Measurements from ENCODE around the gene NUP210L.

Gene NUP210L

GRCh38 chr1:153963850-153964331 lies 191.0 kb downstream of the NUP210L start:
- DNase-seq (ENCODE audit: low spot score): no peak

DNA sequence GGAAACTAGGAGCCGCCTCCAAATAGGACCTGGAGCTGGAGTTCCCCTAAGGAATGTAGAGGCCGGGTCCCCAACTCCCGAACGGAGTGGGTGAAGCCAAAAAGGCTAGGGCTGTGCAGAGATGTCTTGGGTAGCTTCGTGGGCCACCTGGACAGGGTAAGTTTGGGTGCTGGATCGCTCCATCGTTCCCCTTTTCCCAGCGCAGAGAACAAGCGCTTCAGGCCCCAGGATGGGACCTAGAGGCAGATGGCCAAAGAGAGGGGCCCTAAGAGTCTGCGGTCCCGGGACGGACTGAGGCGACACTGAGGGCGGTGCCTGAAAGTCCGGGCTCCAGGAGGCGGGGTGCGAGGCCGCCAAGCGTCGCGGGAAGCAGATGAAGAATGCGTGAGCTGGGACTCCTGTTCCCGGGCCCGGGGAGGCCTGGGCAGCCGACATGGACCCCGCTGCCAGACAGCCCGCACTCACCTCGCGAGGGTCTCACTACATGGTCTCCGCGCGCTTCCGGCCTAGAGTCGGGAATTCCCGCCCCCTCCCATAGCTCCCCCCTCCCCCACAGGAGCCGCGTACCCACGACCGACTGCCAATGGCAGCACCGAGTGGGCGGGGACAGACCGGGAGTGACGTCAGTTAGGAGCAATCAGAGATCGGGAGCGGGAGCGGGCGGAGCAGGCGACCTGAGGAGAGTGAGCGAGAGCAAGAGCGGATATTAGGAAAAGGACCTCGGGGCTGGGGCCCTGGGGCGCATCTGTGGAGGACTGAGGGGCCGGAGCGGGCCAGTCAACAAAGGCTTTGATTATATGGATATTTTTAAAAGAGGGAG lies 191.6 kb downstream of the NUP210L start, which contains the start of gene SLC39A1:
Gene SLC39A1, minus strand, starts transcription at position 508 of the 820 bp plus-strand sequence. CDS start 822 bp downstream, outside the sequence.
- peak; percentile 95 for DNase-seq (ENCODE audit: low spot score)

GRCh38 chr1:153962088-153963029 lies 192.5 kb downstream of the NUP210L start:
- peak; percentile 52 for DNase-seq (ENCODE audit: low spot score)

- no peak for DNase-seq (ENCODE audit: low spot score)
Observed at GRCh38 chr1:153961421-153961820, 193.5 kb downstream of the NUP210L start.

GRCh38 chr1:153960206-153960605 lies 194.7 kb downstream of the NUP210L start:
- no peak for DNase-seq (ENCODE audit: low spot score)

- no peak for DNase-seq (ENCODE audit: low spot score)
Observed at GRCh38 chr1:153959454-153959853, 195.4 kb downstream of the NUP210L start.

GRCh38 chr1:153958961-153959260 lies 196.0 kb downstream of the NUP210L start:
- DNase-seq (ENCODE audit: low spot score): no peak

- DNase-seq (ENCODE audit: low spot score): peak; percentile 97
Observed at GRCh38 chr1:153958111-153958960, 196.5 kb downstream of the NUP210L start, which contains the start of gene CRTC2. Gene CRTC2 (minus strand): TSS chr1:153958612. CDS start chr1:153958497, 115 bp downstream.

GRCh38 chr1:153957744-153958110 lies 197.1 kb downstream of the NUP210L start:
- DNase-seq (ENCODE audit: low spot score): no peak

GRCh38 chr1:153956997-153957715 lies 197.7 kb downstream of the NUP210L start:
- no peak for DNase-seq (ENCODE audit: low spot score)

GRCh38 chr1:153954826-153955225 lies 200.0 kb downstream of the NUP210L start:
- DNase-seq (ENCODE audit: low spot score): no peak

DNA sequence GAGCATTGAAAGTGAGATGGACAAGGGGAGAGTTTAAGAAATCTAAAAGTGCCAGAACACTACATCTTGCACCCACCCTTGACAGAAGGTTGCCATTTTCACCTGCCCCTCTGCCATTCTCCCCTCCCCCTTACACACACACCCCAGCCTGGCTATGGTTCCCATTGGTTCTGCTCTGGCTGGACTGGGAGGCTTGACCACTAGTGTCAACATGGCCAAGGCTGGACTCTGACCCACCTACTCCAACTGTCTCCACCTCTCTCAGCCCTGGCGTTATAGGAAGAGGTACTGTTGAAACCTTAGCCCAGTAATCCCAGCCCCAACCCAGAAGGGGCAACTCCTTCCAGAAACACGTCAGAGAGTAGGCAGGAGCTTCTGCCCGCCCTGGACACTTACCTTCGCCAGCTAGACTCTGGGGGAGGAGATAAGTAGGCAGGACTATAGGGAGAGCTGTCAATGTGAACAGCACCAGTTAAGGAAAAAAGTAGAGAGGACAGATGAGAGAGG lies 201.0 kb downstream of the NUP210L start:
- no peak for DNase-seq (ENCODE audit: low spot score)

GRCh38 chr1:153951801-153952200 lies 203.1 kb downstream of the NUP210L start:
- no peak for DNase-seq (ENCODE audit: low spot score)

DNA sequence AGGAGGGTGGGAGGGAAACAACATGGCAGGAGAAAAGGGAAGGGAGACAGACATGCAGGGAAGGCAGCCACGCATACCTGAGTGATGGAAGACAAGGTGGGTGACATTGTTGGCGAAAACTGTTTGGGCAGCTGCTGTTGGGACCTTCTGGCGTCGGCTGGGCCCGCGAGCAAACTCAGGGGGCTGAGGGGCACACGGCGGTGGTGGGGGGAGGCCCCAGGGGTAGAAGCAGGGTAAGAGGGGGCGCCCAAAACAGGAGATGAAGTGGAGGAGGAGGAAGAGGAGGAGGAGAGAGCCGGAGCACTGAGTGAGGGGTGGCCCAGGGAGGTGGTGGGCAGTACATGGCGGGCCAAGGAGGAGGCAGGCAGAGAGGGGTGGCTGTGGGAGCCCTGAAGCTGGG lies 203.7 kb downstream of the NUP210L start:
- DNase-seq (ENCODE audit: low spot score): no peak

DNA sequence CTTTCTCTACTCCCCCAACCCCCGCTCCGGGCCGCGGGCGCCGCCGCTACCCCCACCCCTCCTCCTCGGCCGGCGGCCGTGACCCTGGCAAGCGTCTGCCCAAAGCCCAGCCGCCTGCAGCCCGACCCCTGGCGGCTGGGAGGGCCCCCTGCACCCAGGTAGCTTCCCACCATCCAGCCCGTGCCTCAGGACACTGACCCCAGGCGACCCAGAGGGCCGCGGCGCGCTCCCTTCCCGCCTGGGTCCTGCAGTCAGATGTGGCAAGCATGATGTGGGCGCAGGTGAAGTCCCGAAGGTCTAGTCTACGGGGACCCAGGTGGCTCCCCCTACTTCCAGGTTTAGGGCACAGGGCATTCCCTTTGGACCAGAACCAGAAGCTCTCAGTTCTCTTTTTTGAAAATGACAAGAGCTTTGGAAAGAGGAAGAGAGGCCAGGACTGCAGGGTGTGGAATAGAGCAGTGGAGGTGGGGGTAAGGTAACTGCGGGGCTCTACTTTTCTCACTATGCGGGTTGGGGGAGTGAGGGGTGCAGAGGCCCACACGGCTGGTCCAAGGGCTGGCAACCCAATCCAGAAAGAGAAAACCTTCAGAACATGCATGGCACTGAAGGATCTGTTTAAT lies 208.1 kb downstream of the NUP210L start, which contains the start of gene DENND4B:
Gene DENND4B, minus strand, starts transcription at position 97 of the 620 bp plus-strand sequence. CDS start 2,344 bp downstream, outside the sequence.
- DNase-seq (ENCODE audit: low spot score): peak; percentile 97

GRCh38 chr1:153945795-153946621 lies 208.9 kb downstream of the NUP210L start:
- peak; percentile 77 for DNase-seq (ENCODE audit: low spot score)

- no peak for DNase-seq (ENCODE audit: low spot score)
Observed at GRCh38 chr1:153945131-153945794, 209.6 kb downstream of the NUP210L start.

DNA sequence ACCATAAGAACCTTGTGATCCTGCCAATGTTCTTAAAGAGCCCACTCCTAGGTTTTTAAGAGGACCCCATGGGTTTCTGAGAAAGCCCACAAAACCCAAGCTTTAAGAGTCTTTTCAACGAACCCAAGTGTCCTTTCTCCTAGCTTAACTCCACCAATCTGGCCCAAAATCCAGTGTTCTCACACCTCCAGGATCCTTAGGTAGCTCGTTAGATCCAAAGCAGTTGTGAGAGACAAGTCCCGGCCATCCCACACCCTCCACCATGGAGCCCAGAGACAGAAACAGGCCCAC lies 210.1 kb downstream of the NUP210L start:
- no peak for DNase-seq (ENCODE audit: low spot score)

Data from AG08395 (cell line).